ENCODE measurements around the gene MATN1.
A peak's percentile ranks its signal among the peaks of the same experiment; 100 is the strongest.

GRCh38 chr1:30721812-30722537, 1.4 kb downstream of the MATN1 start:
- peak; percentile 29; the same call in 1 of the 2 replicates for TF ChIP-seq CTCF (IDR thresholded peaks at IDR 0.05; ENCODE audit: low read length)
- TF ChIP-seq EZH2 (IDR thresholded peaks at IDR 0.05; ENCODE audit: borderline replicate concordance, low read length) = no peak
